ENCODE results near the gene DUS3L.

DNA sequence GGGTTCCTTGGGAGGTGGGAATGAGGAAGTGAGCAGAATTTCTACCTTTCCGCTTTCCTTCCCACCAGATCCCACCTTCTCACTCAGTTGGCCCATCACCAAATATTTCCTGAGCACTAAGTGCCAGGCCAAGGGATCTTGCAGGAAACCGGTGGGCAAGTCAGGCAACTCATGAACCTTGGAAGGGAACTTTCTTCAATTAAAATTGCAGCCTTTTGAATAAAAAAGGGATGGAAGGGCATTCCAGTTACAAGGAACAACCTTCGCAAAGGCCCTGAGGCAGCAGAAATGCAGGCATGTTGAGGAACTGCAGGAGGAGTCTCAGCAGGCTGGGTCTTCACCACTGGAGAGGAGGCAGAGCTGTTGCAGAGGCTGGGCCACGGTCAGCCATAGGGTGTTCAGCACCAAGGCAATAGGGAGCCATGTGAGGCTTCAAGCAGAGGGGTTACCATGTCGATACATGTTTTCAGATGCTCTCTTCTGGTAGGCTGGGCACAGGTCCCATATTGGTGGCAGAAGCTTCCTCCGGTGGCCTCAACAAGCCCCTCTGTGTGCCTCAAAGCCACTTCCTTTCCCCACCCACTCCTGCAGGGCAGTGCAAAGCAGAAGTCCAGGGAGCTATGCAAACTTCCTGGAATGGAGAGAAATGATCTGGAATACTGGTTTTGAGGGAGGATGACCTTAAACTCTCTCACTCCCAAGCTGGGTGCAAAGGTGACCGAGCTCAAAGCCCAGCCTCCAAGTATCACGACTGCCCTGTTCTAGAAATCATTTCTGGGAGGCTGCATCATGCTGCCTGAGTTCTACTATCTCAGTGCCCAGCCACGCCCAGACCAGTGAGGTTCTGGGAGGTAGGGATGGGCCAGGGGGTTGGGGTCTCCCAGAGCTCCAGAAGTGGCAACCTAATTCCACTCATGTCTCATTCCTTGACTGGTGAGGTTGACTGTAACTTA, 48.4 kb upstream of the DUS3L start, which contains the start of gene FUT6:
- TF ChIP-seq POLR2A (IDR thresholded peaks at IDR 0.05) (no peak), CTCF (IDR thresholded peaks at IDR 0.05) (no peak)
